Neural crest cell (in vitro differentiated cells): ENCODE results near the gene CEP170. TPM values are rescaled to one million over a fixed set of nuclear protein-coding genes. Genes with fewer than 3 reads are reported as not detected.

Experiments
- DNase-seq: peaks from one replicate; pipeline ENCODE4 v3.0.0; 2021; ENCODE audit warnings: low read depth, mixed read lengths, low spot score
- H3K27ac Mint-ChIP-seq: one replicate; pipeline ENCODE4 v1.8.0; 2021; ENCODE audit warnings: mild to moderate bottlenecking, mixed read lengths; ENCODE audit not compliant: unreplicated experiment
- H3K27me3 Mint-ChIP-seq: 2 replicates; pipeline ENCODE4 v1.8.0; 2021; ENCODE audit warnings: low read depth, mild to moderate bottlenecking, mixed read lengths
- H3K36me3 Mint-ChIP-seq: 2 replicates; pipeline ENCODE4 v1.8.0; 2021; ENCODE audit warnings: low read depth, mild to moderate bottlenecking, mixed read lengths
- H3K4me1 Mint-ChIP-seq: 2 replicates; pipeline ENCODE4 v1.8.0; 2021; ENCODE audit warnings: mixed read lengths
- H3K4me3 Mint-ChIP-seq: one replicate; pipeline ENCODE4 v1.8.0; 2021; ENCODE audit warnings: mild to moderate bottlenecking, mixed read lengths
- H3K9me3 Mint-ChIP-seq: 2 replicates; pipeline ENCODE4 v1.8.0; 2021; ENCODE audit warnings: mixed read lengths
- total RNA-seq: library from RNA; stranded (reverse); gene quantifications from 2 replicates; pipeline ENCODE4 v1.2.1, GENCODE V29; 2021
- TF ChIP-seq, protein P1 (sequence below): fragments of 200-600 bp; sonication (generic); conservative IDR thresholded peaks from 2 replicates; pipeline ENCODE4 v1.5.0; 2021; ENCODE audit warnings: antibody characterized with exemption, mild to moderate bottlenecking

CEP170 gene
- total RNA-seq, 1 donor from 2014 or later: 120 TPM

DNA sequence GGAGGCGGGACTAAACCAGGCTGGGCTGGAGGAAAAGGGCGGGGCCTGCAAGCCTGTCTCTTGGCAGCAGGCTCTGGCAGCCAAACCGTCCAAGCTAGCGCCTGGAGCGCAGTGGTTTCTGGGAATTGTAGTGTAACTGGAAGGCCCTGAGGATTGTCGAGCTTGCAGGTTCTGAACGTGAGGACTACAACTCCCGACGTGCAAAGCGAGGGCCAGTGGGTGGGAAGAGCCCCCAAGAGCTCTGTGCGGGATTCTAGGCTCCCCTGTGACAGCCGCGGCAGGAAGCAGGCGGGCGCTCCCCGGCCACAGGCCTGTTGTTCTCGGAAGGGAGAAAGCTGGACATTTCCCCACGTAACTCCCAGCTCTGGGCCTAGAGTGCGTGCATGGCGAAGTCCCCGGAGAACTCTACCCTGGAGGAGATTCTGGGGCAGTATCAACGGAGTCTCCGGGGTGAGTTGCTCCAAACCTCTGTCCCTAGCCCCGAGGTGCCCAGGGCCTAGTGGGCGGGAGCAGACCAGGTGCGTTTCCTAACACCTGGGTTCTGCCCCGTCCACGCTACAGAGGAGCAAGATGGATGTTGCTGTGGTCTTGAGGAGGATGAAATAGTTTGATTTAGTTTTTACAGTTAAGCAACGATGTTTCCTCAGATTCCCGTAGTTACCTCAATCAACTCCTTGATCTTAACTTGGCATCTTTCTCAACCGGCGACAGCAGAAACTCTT is 871 bp upstream of the CEP170 start, which contains the start of gene SDCCAG8:
TSS of gene SDCCAG8 (plus strand) at position 251 of the 722 bp plus-strand sequence. CDS start at position 384, 133 bp downstream.
- Mint-ChIP-seq H3K27me3 (no peaks in the 10 kb centered on the region), H3K4me1 (peaks cover 33% of the 10 kb centered on the region), H3K4me3 (peak within 1 kb of the TSS; percentile 95), H3K36me3 (peaks cover 2% of the 10 kb centered on the region), H3K9me3 (no peaks in the 10 kb centered on the region), H3K27ac (peak within 1 kb of the TSS; percentile 97)
- TF ChIP-seq, protein P1, sequence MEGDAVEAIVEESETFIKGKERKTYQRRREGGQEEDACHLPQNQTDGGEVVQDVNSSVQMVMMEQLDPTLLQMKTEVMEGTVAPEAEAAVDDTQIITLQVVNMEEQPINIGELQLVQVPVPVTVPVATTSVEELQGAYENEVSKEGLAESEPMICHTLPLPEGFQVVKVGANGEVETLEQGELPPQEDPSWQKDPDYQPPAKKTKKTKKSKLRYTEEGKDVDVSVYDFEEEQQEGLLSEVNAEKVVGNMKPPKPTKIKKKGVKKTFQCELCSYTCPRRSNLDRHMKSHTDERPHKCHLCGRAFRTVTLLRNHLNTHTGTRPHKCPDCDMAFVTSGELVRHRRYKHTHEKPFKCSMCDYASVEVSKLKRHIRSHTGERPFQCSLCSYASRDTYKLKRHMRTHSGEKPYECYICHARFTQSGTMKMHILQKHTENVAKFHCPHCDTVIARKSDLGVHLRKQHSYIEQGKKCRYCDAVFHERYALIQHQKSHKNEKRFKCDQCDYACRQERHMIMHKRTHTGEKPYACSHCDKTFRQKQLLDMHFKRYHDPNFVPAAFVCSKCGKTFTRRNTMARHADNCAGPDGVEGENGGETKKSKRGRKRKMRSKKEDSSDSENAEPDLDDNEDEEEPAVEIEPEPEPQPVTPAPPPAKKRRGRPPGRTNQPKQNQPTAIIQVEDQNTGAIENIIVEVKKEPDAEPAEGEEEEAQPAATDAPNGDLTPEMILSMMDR: no peak
- peak; percentile 87 for DNase-seq

DNA sequence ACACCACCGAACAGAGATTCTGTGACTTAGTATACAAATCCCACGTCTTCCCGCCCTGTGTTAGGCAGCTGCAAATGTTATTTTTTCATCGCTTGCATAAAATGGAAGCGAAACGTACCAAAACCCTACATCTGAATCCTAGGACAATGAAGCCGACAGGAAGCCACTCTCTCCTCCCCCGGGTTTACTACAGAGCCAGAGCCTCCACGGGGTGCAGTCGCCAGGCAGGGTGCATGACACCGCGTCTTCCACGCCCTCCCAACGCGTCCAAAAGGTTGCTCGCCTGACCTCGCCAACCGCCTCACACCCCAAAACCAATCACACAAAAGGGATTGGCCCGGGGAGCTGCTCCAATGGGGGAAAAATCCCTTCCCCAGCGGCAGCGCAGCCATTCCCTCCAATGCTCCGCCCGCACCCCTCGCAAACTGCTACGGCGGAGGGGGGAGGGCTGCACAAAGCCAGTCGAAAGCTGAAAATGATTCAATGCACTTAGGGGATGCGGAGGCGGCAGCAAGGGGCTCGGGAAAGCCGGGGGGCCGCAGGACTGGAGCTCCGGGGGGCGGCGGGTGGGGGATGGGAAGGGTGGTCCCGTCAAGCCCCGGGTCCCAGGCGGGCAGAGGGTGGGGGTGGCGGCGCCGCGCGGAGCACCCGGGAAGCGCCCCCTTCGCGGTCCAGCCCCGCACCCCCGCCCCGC is 701 bp downstream of the CEP170 start:
- H3K36me3 Mint-ChIP-seq: peaks cover 2% of the 10 kb centered on the region
- H3K9me3 Mint-ChIP-seq: no peaks in the 10 kb centered on the region
- H3K4me3 Mint-ChIP-seq: peak overlapping the region; percentile 99
- H3K27ac Mint-ChIP-seq: peak overlapping the region; percentile 99
- no peaks in the 10 kb centered on the region for H3K27me3 Mint-ChIP-seq
- H3K4me1 Mint-ChIP-seq: peaks cover 41% of the 10 kb centered on the region
- TF ChIP-seq, protein P1: no peak
- peak; percentile 26 for DNase-seq

DNA sequence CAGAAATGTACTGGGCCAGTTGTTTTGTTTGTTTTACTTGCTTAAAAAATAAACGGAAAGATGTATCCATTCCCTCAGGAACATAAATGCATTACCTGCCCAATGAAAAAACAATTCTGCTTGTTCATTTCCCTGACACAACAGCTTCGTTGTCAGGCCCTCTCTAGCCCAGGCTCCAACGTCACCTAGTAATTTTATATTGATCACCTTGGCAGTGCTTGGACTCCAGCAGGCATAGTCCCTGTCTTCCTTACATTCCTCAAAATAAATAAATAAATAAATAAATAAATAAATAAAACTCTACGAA is 1.2 kb downstream of the CEP170 start:
- H3K4me3 Mint-ChIP-seq: peak overlapping the region; percentile 99
- peak overlapping the region; percentile 65 for H3K27ac Mint-ChIP-seq
- H3K27me3 Mint-ChIP-seq: no peaks in the 10 kb centered on the region
- DNase-seq: no peak
- H3K4me1 Mint-ChIP-seq: peaks cover 42% of the 10 kb centered on the region
- TF ChIP-seq, protein P1: no peak
- H3K9me3 Mint-ChIP-seq: no peaks in the 10 kb centered on the region
- peaks cover 2% of the 10 kb centered on the region for H3K36me3 Mint-ChIP-seq

DNA sequence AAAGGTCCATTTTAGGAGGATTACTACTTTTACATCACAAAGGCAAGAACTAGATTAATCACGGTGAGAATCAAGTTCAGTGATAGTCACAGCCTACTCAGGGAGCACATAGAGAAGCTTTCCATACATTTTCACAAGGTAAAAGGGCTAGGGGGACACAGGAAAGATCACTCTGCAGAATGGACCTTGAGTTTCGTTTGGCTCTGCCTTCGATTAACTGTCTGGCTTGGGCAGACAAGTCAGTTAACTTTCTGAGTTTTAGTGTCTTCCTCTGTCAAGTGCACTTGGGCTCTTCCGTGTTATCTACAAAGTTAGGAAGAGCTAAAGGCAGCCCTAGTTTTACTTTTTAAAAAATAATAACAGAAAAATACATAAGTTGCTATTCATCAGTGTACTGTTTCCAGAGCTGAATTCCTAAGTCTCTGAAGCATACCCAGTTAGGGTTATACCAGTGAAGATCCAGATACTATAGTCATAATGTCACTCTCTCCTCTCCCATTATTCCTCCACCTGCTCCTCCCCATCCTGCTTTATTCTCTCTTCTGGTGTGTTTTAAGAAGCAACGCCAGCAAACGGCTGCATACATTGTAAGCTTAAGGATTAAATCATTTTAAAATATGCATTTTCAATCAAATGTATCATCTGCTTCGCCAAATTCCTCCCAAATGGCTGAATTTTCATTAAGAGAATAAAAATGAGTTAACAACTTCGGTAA is 1.7 kb downstream of the CEP170 start:
- Mint-ChIP-seq H3K4me1 (peaks cover 47% of the 10 kb centered on the region), H3K4me3 (peak overlapping the region; percentile 99), H3K36me3 (peaks cover 5% of the 10 kb centered on the region), H3K27me3 (no peaks in the 10 kb centered on the region), H3K27ac (peak overlapping the region; percentile 65), H3K9me3 (no peaks in the 10 kb centered on the region)
- TF ChIP-seq, protein P1: no peak
- no peak for DNase-seq

DNA sequence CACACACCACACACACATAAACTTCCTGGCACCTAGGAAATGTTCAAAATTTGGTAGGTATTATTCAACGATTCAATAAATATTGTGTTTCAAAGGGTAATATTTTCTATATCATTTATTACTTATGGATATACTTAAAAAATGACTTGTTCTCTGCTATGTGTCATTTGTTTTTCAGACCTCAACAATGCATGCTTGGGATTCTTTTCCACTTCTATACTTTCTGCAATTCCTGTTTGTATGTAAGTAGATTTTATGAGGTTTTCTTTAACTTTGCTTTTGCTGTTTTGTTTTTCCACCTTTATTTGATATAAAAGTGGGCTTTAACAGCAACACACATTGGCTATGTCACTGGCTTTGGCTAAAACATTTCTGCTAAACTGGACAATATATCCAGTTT is 3.5 kb downstream of the CEP170 start:
- Mint-ChIP-seq H3K9me3 (no peaks in the 10 kb centered on the region), H3K4me1 (peaks cover 46% of the 10 kb centered on the region), H3K36me3 (peaks cover 5% of the 10 kb centered on the region), H3K27ac (no peak overlapping the region), H3K27me3 (no peaks in the 10 kb centered on the region), H3K4me3 (peak overlapping the region; percentile 70)
- TF ChIP-seq, protein P1: no peak
- no peak for DNase-seq
